Kidney capillary endothelial cell (primary cell): ENCODE results near the gene PROP1.
"Not testable (repeated sequence)": the region's sequence is repeated elsewhere in the genome, so short reads cannot be mapped to it uniquely, and the experiment has no call there.

Source experiments
- DNase-seq: peaks from one replicate; pipeline ENCODE4 v3.0.0-alpha.2; 2018; ENCODE audit warnings: low spot score

Gene PROP1

DNA sequence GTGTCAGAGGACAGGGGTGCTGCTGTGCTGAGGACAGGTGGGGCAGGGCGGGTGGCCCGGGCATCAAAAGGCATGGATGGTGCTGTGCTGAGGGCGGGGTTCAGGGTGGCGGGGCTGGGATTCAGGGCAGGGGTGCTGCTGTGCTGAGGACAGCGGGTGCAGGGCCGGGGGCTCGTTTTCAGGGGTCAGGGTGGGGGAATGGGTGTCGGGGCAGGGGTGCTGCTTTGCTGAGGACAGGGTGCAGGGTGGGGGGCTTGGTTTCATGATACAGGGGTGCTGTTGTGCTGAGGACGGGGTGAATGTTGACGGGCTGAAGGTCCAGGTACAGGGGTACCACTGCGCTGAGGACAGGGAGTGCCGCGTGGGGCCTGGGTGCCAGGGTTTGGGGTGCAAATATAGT is 50.9 kb downstream of the PROP1 start:
- not testable (repeated sequence) for DNase-seq

DNA sequence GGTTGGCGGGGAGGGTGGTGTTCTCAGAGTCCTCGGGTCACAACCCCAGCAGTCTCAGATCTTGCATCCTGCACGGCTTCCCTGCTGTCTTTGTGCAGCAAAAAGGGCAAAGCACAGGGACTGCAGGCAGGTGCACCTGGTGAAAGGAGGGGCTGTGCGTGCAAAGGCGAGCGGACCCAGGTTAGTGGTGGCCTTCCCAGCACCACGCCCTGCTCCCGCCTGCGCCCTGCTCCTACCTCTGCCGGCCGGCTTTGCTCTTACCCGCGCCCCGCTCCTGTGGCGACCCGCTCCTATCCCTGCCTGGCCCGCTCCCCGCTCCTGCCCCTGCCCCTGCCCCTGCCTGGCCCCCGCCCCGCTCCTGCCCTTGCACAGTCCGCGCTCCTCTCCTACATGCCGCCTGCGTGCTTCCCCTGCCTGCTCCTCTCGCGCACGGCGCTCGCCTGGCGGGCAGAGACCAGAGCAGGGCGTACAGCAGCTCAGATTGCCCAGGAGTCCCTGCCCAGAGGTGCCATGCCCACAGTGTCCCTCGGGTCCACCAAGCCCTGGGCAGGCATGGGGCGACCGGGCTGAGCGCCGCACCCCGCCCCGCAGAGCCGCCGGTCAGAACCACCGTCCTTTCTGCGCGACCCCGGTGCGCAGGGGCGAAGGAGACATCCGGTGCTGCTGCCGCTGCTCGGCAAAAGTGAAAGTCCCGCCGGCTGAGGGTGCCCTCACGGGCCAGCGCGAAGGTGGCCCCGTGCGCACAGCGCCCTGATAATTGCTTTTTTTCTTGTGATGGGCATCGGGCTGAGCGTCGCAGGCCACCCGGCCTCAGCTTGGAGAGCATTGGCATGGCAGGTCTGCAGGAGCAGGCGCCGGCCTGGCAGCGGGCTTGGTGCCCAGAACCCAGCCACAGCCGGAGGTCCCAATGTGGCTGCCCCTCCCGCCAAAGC is 52.0 kb downstream of the PROP1 start:
- not testable (repeated sequence) for DNase-seq

DNA sequence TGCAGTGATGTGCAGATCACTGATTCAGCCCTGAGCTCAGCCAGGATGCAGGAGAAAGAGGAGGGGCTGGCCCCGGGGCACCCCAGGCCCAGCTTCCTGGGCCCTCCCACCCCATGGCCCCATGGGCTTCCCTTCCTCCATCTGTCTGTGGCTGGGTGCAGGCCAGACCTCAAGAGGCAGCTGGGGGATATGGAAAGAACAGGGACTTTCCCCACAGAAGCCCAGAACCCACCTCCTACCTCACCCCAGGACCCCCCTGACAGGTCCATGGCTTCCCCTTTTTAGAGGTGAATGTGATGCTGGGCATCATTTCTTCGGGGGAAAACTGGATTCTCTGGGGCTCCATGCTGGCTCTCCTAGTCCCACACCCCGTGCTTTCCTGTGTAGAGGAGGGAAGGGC is 53.1 kb downstream of the PROP1 start:
- not testable (repeated sequence) for DNase-seq
